Measurements from ENCODE around the gene LSM10. TPM values are rescaled to one million over a fixed set of nuclear protein-coding genes. Genes with fewer than 3 reads are reported as not detected.
A peak's percentile ranks its signal among the peaks of the same experiment; 100 is the strongest.

Gene LSM10
- total RNA-seq, 1 experiment from 2014 or later = 56.3 TPM

DNA sequence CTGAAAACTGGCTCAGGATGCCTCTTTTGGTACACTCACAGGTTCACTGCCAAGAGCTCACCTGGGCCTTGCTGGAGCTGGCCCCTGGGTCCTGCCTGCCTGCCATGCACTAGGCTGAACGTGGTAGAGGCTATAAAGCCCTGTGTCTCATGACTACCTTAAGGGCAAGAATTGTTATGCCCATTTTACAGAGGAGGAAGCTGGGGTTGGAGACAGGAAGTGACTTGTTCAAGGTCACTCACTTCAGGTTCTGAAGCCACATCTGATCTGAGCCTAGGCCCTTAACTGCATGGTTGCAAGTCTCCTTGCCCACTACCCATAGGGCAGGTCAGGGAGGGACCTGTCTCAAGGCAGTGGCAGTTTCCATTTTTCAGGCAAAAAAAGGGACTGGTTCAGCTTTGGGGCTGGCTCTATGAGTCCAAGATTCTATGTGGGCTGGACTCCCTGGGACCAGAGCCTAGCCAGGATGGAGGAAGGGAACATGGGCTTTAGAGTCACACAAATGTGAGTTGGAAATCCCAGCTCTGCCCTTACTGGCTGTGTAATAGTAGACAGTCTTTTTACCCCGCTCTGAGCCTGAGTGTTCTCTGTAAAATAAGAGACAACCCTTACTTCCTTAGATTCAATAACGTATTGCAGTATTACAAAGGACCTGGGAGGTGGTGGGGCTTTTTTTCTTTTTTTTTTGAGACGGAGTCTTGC lies 19.8 kb downstream of the LSM10 start:
- no peaks in the 10 kb centered on the region for H3K36me3 Mint-ChIP-seq
- H3K27me3 Mint-ChIP-seq (ENCODE audit: low read depth) = no peaks in the 10 kb centered on the region
- CTCF ChIA-PET = interaction anchor here (0.9 to 6.4 kb wide), 3 partner anchors 9 to 25 kb away, joined by 4 to 36 read pairs (median 7); no protein-coding TSS in a partner anchor
- H3K4me1 Mint-ChIP-seq = peaks cover 33% of the 10 kb centered on the region
- no peak overlapping the region for H3K4me3 Mint-ChIP-seq
- ATAC-seq (no peak), DNase-seq (ENCODE audit: low spot score) (no peak)
- 0 out of 2 replicates have a peak overlapping the region, but pooled peaks have one; percentile 53 for H3K27ac Mint-ChIP-seq
- no peaks in the 10 kb centered on the region for H3K9me3 Mint-ChIP-seq
- POLR2A ChIA-PET = no interaction called here
- TF ChIP-seq GTF2I (CRISPR knock-in tag; conservative IDR thresholded peaks at IDR 0.05) = no peak
- no peak for TF ChIP-seq GRHL2 (CRISPR knock-in tag; IDR thresholded peaks at IDR 0.05; ENCODE audit: insufficient replicate concordance, severe bottlenecking)
- TF ChIP-seq, protein P1, sequence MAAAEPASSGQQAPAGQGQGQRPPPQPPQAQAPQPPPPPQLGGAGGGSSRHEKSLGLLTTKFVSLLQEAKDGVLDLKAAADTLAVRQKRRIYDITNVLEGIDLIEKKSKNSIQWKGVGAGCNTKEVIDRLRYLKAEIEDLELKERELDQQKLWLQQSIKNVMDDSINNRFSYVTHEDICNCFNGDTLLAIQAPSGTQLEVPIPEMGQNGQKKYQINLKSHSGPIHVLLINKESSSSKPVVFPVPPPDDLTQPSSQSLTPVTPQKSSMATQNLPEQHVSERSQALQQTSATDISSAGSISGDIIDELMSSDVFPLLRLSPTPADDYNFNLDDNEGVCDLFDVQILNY (CRISPR knock-in tag; IDR thresholded peaks at IDR 0.05) = no peak
- TF ChIP-seq ETV6 (CRISPR knock-in tag; IDR thresholded peaks at IDR 0.05) = no peak
- no peak for TF ChIP-seq NR1H2 (CRISPR knock-in tag; IDR thresholded peaks at IDR 0.05)
- no peak for TF ChIP-seq FOXP1 (CRISPR knock-in tag; IDR thresholded peaks at IDR 0.05; ENCODE audit: borderline replicate concordance)
- no peak for TF ChIP-seq SMAD4 (CRISPR knock-in tag; IDR thresholded peaks at IDR 0.05)
- TF ChIP-seq, protein P2, sequence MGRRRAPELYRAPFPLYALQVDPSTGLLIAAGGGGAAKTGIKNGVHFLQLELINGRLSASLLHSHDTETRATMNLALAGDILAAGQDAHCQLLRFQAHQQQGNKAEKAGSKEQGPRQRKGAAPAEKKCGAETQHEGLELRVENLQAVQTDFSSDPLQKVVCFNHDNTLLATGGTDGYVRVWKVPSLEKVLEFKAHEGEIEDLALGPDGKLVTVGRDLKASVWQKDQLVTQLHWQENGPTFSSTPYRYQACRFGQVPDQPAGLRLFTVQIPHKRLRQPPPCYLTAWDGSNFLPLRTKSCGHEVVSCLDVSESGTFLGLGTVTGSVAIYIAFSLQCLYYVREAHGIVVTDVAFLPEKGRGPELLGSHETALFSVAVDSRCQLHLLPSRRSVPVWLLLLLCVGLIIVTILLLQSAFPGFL (CRISPR knock-in tag; IDR thresholded peaks at IDR 0.05; ENCODE audit: borderline replicate concordance) = no peak
- no peak for TF ChIP-seq CREM (CRISPR knock-in tag; IDR thresholded peaks at IDR 0.05)
- TF ChIP-seq GABPB1 (CRISPR knock-in tag; IDR thresholded peaks at IDR 0.05) = no peak
- no peak for TF ChIP-seq IRF2 (CRISPR knock-in tag; IDR thresholded peaks at IDR 0.05; ENCODE audit: borderline replicate concordance, low read depth)
- TF ChIP-seq CBFB (CRISPR knock-in tag; IDR thresholded peaks at IDR 0.05; ENCODE audit: low read depth) = no peak
- TF ChIP-seq, protein P3, sequence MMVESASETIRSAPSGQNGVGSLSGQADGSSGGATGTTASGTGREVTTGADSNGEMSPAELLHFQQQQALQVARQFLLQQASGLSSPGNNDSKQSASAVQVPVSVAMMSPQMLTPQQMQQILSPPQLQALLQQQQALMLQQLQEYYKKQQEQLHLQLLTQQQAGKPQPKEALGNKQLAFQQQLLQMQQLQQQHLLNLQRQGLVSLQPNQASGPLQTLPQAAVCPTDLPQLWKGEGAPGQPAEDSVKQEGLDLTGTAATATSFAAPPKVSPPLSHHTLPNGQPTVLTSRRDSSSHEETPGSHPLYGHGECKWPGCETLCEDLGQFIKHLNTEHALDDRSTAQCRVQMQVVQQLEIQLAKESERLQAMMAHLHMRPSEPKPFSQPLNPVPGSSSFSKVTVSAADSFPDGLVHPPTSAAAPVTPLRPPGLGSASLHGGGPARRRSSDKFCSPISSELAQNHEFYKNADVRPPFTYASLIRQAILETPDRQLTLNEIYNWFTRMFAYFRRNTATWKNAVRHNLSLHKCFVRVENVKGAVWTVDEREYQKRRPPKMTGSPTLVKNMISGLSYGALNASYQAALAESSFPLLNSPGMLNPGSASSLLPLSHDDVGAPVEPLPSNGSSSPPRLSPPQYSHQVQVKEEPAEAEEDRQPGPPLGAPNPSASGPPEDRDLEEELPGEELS (CRISPR knock-in tag; IDR thresholded peaks at IDR 0.05) = no peak
- TF ChIP-seq, protein P4, sequence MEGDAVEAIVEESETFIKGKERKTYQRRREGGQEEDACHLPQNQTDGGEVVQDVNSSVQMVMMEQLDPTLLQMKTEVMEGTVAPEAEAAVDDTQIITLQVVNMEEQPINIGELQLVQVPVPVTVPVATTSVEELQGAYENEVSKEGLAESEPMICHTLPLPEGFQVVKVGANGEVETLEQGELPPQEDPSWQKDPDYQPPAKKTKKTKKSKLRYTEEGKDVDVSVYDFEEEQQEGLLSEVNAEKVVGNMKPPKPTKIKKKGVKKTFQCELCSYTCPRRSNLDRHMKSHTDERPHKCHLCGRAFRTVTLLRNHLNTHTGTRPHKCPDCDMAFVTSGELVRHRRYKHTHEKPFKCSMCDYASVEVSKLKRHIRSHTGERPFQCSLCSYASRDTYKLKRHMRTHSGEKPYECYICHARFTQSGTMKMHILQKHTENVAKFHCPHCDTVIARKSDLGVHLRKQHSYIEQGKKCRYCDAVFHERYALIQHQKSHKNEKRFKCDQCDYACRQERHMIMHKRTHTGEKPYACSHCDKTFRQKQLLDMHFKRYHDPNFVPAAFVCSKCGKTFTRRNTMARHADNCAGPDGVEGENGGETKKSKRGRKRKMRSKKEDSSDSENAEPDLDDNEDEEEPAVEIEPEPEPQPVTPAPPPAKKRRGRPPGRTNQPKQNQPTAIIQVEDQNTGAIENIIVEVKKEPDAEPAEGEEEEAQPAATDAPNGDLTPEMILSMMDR (IDR thresholded peaks at IDR 0.05) = no peak
- TF ChIP-seq, protein P5, sequence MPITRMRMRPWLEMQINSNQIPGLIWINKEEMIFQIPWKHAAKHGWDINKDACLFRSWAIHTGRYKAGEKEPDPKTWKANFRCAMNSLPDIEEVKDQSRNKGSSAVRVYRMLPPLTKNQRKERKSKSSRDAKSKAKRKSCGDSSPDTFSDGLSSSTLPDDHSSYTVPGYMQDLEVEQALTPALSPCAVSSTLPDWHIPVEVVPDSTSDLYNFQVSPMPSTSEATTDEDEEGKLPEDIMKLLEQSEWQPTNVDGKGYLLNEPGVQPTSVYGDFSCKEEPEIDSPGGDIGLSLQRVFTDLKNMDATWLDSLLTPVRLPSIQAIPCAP (CRISPR knock-in tag; IDR thresholded peaks at IDR 0.05) = no peak
- no peak for TF ChIP-seq ZNF263 (CRISPR knock-in tag; IDR thresholded peaks at IDR 0.05; ENCODE audit: low read depth)
- TF ChIP-seq ZNF671 (CRISPR knock-in tag; IDR thresholded peaks at IDR 0.05) = no peak
- TF ChIP-seq, protein P6, sequence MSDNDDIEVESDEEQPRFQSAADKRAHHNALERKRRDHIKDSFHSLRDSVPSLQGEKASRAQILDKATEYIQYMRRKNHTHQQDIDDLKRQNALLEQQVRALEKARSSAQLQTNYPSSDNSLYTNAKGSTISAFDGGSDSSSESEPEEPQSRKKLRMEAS (CRISPR knock-in tag; IDR thresholded peaks at IDR 0.05) = no peak
- TF ChIP-seq, protein P7, sequence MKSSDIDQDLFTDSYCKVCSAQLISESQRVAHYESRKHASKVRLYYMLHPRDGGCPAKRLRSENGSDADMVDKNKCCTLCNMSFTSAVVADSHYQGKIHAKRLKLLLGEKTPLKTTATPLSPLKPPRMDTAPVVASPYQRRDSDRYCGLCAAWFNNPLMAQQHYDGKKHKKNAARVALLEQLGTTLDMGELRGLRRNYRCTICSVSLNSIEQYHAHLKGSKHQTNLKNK (CRISPR knock-in tag; IDR thresholded peaks at IDR 0.05) = no peak
